Activated T-cell treated with anti-CD3 and anti-CD28 coated beads for 48 hours (primary cell): ENCODE results near the gene PPP1R12C.

Experiments
- DNase-seq: peaks from one replicate; pipeline ENCODE4 v3.0.0-alpha.2; 2020; ENCODE audit warnings: low read depth

The PPP1R12C gene

DNA sequence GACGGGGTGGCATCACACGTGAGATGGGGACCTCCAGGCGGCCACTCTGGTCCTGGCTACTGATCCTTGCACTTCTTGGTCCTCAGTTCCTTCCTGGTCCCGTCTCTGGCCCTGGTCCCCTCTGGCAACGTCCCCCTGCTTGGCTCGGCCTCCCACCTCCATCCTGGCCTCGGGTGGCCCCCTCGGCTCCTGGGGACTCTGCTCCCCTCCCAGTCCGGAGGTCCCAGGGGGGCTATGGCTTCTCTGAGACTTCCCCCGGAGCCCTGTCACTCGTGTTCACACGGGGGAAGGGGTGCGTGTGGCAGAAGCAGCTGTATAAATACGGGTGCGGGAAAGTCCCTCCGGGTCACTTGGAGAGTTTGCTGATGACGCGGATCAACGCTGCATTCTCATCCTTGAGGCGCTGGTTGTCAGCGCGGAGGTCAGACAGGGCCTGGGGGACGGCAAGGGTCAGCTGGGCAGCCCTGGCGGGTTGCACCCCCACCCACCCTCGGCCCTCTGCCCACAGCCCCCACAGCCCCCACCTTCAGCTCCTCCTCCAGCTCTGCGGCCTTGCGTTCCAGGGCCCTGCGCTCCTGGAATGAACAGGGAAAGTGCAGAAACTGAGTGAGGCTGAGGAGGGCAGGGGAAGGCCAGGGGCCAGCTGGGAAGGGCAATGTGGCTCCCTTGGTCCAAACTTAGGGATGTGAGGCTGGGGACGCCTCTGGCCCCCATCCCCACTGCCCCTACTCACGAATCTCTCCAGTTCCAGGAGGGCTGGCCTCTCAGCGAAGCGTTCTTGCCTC lies 26.1 kb downstream of the PPP1R12C start:
- DNase-seq: no peak

- no peak for DNase-seq
Observed at GRCh38 chr19:55090564-55090963, 26.9 kb downstream of the PPP1R12C start.

DNA sequence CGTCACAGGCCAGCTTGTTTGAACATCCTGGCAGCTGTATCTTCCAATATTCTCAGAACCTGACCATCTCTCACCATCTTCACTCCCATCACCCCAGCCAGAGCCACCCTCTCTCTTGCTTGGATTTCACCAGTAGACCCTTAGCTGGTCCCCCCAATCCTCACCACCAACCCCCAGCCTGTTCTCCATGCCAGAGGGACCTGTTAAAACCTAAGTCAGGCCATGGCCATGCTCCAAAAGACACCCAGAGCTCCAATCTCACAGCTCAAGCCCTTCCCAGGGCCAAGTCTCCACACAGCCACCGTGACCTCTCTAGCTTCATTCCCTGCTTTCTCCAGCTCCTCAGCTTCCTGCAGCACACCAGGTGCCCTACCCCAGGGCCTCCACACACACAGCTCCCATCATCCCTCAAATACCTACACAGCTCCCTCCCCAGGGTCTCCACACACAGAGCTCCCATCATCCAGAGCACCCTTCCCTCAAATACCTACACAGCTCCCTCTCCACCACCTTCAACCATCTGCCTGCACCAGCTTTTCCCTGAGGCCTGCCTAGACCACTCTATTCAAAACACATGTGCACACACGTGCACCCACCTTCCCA lies 28.0 kb downstream of the PPP1R12C start:
- no peak for DNase-seq

DNA sequence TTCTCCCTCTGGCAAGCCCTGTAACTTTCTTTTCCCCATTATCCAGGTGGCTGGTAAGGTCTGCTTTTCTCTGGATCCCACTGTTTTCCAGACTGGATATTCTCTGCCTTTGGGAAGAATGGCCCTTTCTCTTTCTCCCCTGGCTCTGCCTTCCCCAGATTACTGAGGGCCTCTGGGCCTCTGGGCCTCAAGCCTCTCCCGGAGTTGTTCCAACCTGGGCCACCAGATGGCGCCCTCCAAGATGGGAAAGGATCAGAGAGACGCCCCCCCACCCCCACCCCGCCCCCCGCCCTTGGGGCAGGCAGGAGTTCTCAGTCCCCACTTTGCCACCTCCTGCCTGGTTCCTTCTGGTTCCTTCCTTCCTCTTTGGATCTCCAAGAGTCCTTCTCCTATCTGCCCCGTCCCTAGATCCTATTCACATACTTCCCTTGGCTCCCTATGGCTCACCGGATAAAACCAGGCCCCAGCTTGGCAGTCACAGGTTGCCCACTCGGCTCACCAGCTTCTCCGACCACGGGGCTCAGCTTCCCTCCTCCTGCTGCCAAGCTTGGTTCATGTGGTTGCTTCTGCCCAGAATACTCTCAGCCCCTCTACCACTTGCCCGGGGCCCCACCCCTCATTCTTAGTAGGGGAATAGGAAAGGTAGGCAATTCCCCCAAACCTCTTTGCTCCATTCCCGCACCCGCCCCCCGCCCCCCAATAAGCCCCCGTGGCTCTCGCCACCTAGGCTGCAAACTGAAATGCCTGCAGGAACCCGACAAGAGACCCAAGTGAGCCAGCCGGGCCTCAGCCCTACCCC lies 28.7 kb downstream of the PPP1R12C start:
- DNase-seq: peak; percentile 77

DNA sequence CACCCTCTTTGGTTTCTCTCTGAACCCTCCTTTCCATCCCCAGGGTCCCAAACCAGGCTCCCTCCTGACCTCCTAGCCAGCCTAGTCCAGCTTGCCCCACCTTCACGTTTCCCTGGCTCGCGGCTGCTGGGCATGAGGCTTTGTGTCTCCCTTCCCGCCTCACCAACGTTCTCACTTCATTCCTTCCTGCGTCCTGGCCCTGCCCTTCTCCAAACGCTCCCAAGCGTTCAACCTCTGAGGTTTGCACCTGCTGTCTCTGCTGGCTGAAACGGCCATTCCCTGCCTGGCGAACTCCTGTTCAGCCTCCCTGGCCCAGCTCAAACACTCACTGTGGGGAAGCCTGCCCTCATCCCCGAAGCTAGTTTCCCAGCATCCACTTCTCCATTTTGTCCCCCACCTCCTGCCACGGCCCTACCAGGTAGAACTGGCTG lies 29.4 kb downstream of the PPP1R12C start:
- DNase-seq: no peak

DNA sequence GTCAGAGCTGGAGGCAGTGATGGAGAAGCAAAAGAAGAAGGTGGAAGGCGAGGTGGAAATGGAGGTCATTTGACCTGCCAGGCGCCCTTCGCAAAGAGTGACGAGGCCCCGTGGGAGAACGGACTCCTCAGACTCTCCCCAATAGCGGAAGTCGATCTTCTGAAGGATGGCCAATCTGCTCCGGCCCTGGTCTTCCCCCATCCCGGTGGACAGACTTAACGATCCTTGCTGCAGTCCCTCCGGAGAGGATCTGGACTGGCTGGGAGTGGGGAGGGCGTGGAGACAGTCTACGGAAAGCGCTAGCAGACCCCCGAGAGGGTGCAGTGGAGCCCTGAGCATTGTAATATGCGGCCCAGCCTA lies 29.9 kb downstream of the PPP1R12C start:
- DNase-seq: no peak

DNA sequence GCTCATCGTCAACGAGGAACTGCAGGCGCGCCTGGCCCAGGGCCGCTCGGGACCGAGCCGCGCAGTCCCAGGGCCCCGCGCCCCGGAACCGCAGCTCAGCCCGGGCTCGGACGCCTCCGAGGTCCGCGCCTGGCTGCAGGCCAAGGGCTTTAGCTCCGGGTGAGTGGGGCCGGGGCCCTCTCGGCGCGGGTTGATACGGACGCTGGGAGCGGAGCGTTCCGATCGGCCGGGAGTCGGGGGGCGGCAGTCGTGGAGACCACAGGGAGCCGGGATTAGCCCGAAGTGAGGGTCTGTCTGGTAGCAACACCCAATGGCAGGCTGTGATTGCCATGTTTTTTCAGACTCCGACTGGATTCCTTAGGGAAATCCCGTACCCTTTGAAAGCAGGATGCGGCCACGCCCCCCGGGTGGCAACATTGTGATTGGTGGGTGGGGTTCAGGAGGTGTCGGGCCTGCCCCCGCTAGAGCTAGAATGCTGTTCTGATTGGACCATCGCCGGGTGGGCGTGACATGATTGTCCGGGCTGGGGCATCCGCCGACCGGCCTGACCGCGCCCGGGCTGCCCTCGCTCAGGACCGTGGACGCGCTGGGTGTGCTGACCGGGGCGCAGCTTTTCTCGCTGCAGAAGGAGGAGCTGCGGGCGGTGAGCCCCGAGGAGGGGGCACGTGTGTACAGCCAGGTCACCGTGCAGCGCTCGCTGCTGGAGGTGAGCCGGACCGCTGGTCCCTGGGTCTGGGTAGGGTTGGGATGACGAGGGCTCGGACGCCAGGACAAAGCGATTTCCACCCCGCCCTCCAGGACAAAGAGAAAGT lies 30.5 kb downstream of the PPP1R12C start:
- DNase-seq: peak; percentile 53

DNA sequence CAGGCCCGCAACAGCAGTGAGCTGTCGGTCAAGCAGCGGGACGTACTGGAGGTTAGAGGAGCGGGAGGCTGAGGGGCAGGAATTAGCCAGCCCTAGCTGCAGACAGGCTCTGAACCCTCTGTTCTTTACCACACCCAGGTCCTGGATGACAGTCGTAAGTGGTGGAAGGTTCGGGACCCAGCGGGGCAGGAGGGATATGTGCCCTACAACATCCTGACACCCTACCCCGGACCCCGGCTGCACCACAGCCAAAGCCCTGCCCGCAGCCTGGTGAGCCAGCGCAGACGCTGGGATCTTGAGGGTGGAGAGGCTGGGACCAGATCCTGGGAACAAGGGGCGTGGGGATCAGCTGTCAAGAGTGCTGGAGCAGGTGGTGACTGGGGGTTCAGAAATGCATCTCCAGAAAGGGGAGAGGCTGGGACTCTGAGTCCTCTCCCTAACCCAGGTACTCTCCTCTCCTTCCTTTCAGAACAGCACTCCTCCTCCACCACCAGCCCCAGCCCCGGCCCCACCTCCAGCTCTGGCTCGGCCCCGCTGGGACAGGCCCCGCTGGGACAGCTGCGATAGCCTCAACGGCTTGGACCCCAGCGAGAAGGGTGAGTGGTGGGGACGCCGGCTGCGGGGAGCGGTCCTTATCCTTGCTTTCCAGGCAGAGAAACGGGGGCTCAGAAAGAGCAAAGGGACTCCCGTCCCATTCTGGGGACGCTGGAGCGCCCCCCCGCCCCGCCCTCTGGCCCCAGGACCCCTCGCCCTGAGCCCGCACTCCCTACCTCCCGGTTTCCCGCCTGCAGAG lies 31.3 kb downstream of the PPP1R12C start:
- DNase-seq: no peak

DNA sequence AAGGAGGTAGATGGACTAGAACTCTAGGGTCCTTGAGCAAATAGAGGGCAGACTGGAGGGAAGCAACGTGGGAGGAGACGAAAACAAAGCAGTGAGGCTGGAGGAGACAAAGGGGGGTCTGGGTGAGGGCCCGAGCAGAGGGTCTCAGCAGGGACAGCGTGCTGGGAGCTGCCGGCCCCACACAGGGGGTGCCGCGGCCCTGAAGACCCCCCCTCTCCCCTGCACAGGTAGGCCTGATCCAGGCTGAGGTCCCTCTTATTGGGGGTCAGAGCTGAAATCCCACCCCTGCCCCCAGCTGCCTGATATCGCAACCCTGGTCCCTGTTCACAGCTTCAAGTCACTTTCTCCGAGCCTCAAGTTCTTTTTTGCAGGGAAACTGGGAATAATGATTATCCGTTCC lies 33.0 kb downstream of the PPP1R12C start:
- no peak for DNase-seq

- no peak for DNase-seq
Observed at GRCh38 chr19:55083004-55083850, 34.2 kb downstream of the PPP1R12C start.

DNA sequence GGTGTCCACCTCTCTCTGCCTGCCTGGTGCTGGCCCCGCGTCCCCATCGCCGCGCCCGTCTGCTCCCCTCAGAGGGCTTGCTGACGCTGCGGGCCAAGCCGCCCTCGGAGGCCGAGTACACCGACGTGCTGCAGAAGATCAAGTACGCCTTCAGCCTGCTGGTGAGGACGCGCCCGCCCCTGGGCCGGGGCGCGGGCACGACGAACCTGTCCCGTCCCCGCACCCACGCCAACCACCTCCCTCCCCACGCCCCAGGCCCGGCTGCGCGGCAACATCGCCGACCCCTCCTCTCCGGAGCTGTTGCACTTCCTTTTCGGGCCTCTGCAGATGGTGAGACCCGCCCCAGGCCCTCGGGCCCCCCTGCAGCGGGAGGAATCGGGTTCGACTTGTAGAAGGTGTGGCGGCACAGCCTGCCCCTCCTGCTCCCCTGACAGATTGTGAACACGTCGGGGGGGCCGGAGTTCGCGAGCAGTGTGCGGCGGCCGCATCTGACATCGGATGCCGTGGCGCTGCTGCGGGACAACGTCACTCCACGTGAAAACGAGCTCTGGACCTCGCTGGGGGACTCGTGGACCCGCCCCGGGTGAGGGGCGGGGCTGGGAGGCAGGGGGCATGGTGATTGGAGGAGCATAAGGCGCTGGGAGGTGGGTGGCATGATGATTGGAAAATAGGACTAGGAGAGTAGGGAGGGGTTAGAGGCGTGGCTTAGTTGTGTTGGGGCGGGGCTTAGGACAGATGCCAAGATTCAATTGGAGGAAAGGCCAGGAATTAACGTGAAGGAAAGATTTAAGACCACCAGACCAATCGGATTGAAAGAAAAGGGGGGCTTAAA lies 35.2 kb downstream of the PPP1R12C start:
- peak; percentile 57 for DNase-seq

GRCh38 chr19:55081770-55082019 lies 35.7 kb downstream of the PPP1R12C start:
- no peak for DNase-seq

DNA sequence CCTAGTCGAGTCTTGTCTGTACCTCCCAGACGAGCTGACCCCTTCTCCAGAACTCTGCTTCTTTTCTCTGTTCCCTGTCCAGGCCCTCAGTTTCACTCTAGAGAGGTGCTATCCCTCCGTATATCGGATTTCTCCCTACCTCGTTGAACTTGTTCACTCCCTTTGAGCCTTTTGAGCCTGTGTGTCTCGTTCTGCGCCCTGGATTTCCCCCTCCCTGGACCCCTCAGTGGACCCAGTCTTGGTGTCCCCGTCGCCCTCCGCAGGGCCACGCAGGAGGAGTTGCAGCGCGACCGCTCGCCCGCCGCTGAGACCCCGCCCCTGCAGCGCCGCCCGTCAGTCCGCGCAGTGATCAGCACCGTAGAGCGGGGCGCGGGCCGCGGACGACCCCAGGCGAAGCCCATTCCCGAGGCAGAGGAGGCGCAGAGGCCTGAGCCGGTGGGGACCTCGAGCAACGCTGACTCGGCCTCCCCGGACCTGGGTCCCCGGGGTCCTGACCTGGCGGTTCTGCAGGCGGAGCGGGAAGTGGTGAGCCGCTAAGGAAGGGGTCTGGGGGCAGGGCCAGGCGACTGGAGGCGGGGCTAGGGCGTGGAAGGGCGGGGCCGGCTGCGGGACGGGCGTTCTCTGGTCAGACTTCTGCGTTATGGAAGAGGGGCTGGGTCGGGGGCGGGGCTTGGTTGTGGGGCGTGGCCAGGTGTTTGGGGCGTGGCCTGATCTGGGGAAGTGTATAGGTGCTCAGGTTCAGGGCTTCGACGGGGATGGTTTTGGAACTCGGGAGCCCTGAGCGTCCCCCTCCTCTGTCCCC lies 36.3 kb downstream of the PPP1R12C start:
- peak; percentile 90 for DNase-seq

DNA sequence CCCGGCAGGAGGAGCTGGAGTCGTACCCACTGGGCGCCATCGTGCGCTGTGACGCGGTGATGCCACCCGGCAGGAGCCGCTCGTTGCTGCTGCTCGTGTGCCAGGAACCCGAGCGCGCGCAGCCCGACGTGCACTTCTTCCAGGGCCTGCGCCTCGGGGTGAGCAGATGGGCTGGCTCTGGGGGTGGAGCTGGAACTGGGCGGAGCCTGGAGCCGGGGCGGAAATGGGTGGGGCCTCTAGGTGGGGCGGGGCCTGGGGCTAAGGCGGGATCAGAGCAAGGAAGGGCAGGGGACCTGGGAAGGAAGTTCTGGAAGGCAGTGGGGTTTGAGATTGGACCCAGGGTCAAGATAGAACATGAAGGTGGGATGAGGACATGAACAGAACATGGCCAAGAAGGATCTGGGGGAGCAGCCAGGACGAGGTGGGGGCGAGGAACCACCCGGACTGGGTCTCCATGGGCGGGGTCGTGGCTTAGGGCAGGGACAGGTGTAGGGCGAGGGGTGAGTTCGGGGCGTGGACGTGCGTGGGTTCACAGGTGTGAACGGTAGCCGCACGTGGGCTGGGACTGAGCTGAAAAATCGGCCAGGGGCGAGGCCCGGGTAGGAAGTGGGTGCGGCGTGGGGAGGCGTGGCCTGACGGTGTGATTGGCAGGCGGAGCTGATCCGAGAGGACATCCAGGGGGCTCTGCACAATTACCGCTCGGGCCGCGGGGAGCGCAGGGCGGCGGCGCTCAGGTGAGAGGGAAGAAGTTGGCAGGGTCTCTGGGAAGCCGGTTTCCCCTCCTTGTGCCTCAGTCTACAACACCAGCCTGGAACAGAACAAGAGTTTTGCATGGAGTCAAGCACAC lies 37.1 kb downstream of the PPP1R12C start:
- peak; percentile 76 for DNase-seq

DNA sequence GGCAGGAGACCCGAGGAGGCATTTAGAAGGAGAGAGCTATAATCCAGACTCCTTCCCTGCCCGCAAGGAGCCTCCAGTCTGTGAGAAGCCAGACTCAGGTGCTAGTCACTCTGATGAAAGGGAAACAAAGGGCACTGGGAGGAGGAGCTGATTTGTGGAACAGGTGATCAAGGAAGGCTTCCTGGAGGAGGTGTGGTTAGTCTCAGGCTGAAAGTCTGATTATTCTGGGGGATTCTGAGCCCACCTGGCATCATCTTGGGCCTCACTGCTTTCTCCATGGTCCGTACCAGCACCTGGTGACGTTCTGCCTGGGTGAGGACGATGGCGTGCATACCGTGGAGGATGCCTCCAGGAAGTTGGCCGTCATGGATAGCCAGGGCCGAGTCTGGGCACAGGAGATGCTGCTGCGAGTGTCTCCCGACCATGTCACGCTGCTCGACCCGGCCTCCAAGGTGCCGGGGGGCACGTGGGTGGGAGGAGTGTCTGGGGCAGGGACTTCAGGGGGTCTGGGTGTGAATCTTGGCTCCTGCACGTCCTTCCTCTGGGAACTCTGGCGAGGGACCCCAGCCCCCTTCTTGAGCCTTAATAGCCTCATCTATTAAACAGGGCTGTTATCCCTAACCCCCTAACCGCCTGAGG lies 37.9 kb downstream of the PPP1R12C start:
- DNase-seq: no peak

- no peak for DNase-seq
Observed at GRCh38 chr19:55078996-55079395, 38.4 kb downstream of the PPP1R12C start.

DNA sequence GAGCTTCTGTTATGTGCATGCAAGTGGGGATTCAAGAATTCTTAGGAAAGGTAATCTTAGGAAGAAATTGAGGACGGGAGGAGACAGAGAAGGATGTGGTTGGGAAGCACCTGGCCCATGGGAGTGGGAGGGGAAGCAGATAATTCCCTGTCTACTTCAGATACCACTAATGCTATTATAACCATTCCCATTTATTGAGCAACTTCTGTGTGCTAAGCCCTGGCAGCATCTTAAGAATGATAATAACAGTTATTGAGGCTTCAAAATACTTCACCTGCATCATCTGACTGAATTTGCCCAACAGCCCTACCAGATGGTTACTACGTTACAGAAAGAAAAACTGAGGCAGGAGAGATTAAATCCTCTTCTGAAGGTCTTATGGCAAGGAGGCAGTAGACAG lies 40.3 kb downstream of the PPP1R12C start:
- DNase-seq: no peak

DNA sequence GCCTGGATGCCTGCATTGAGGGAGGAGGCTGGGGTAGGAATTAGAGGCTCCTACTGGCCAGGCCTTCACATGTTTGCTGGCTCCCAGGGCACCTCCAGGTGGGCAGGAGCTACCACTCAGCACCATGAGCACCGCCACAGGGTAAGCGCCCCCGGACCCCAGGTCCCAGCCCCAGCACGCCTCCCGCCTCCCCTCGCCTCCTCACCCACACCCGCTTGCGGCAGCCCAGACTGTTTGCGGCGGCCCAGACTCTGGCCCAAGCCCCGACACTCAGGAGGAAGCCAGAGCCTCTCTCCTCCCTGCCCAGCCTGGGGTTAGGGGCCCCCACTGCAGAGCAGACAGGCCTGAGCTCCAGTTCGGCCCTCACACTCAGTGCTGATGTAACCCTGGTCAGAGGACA lies 41.1 kb downstream of the PPP1R12C start:
- DNase-seq: no peak
